GM18867 (cell line): Measurements from ENCODE around the gene CACNA1E.
"Not testable (repeated sequence)": the region's sequence is repeated elsewhere in the genome, so short reads cannot be mapped to it uniquely, and the experiment has no call there.

ENCODE experiments used
- ATAC-seq: cut with Tn5 transposase; IDR thresholded peaks from one replicate; pipeline ENCODE4 v1.9.1; 2021; ENCODE audit warnings: mild to moderate bottlenecking, moderate library complexity; ENCODE audit not compliant: unreplicated experiment

Gene CACNA1E

DNA sequence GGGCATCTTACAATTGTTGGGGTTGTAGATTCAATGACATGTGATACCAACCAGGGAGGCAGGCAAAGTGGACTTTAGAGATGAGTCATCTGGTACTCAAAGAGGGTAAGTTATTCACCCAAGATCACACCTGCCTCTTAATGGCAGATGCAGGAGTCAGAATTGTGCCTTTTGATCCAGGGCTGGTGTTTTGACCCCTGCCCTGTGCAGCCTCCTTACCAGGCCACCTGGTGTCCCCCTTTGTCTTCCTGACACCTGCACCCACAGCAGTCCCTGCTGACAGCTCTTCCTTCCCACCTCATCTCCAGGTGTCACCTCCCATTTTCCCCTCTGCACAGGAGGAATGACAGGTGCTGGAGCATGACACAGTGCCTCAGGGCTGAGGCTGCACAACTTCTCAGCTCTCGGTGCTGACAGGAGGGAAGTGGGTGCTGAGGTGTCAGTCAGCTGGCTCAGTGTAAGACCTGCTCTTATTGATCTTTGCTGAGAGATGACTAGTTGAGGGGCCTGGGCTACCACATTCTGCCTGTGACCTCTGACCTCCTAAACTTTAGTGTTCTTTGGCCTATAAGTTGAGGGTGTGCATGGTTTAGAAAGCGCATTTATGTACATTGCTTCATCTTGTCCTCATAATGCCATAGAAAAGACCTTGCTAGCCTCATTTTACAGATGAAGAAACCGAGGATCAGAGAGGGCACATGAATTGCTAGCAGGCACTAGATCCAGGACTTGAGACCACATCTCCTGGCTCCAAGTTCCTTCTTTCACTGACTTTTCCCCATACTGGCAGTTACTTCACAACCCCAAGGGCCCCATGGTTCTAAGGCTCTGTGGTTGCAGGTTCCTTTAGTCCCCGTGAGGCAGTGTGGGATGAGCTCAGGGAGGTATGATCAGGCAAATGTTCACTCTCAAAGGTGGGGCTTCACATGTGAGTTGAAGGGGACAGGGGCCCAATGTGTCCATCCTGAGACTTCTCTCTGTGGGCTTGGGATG, 31.3 kb downstream of the CACNA1E start:
- ATAC-seq: peak; percentile 92

GRCh38 chr1:181516706-181517105, 33.4 kb downstream of the CACNA1E start:
- ATAC-seq: no peak

GRCh38 chr1:181517181-181517875, 34.0 kb downstream of the CACNA1E start:
- ATAC-seq: no peak

DNA sequence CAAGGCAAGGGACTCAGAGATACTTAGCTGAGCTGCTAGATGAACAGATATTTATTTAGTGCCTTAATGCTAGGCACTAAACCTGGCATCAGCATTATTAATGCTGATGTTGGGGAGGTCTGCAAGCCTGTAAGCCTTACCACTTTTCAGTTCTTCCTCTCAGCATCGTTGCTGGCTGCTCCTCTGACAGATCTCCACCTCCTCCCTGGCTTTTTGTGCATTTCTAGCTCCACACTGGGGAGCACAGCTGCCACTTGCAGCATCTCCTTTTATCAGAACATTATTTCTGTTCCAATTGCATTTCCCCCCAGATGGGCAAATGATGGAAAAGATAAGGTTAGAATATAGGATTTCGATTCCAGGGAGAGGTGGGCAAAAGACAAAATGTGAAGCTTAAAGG, 34.8 kb downstream of the CACNA1E start:
- ATAC-seq: no peak

DNA sequence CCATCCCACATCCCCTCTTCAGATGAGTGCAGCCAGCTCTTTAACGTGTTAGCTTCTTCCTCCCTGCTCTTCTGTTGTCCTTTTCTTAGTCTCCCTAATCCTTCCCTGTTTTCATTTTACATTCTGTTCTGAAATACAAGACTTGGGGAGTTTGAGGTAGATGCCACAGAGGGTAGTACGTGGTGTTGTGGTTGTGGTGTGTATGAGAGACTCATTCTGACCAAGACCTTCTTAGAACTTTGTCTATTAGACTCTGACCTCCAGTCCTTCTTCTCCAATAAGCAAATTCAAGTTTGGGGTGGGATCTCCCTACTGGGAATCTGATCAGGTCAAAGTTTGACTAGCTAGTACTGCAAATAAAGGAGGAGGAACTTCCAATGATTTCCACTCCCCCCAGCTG, 39.5 kb downstream of the CACNA1E start:
- ATAC-seq: no peak

- ATAC-seq: no peak
Observed at GRCh38 chr1:181525104-181525721, 41.9 kb downstream of the CACNA1E start.

GRCh38 chr1:181528241-181528640, 44.9 kb downstream of the CACNA1E start:
- ATAC-seq: not testable (repeated sequence)

DNA sequence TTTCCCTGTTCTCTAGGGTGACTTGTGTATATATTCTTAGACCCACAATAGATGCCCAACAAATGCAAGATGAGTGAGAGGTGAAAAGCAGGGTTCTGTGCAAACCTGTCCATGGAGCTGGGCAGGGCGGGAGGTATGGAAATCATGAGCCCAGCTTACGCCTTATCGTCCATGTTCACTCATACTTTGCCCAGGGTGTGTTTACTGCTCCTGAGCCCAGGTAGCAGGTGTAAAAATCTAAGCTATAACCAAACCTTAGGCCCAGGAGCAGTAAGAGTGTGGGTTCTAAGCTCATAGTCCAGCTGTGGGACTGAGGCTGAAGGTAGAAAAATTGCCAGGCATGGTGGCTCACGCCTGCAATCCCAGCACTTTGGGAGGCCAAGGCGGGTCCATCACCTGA, 48.1 kb downstream of the CACNA1E start:
- no peak for ATAC-seq

GRCh38 chr1:181531951-181532600, 48.8 kb downstream of the CACNA1E start:
- no peak for ATAC-seq

DNA sequence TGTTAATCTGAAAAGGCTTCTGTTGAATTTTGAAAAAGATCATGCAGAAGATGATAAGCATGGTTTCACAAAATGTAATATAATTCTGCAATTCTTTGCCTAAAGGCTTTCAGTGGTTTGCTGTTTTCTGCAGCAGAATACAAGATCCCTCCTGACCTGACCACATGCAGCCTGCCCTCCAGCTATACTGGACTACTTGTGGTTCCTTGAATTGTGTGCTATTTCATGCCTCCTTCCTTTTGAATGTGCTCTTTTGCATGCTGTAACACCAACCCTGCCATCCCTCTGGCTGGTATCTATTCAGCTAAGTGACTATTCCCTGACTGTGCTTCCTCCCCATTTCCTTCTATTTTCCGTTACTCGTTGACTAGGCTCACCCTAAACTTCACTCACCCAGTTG, 55.5 kb downstream of the CACNA1E start:
- no peak for ATAC-seq

DNA sequence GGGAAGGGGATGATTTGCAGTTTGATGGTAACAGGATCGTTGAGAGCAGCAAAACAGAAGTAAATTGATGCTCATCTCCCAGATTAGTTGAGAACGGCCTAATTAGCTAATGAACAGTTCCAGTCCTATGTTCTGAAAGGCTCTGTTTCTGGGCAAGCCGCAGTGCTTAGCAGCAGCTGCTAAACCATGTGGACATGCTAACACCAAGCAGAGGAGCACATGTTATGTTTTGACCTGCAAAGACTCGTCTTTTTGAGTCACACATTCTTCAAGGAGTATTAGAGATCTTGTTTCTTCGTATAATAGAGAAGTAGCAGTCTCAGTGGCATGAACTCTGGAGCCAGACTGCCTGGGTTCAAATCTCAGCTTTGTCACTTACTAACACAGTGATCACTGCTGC, 58.1 kb downstream of the CACNA1E start:
- ATAC-seq: no peak

DNA sequence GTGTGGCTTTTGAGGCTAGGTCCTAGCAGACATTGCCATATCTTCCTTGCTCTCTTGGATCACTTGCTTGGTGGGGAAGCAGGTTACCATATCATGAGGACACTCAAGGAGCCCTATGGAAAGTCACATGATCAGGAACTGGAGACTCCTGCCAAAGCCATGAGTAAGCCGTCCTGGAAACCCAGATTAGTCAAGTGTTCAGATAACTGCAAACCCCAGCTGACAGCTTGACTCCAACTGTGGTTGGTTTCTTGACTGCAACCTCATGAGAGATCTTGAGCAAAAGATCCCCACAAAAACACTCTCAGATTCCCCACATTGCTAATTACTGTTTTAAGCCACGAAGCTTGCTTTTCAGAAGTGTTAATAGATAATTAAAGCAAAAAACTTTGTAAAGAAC, 58.6 kb downstream of the CACNA1E start:
- ATAC-seq: no peak

- ATAC-seq: not testable (repeated sequence)
Observed at GRCh38 chr1:181542406-181542805, 59.1 kb downstream of the CACNA1E start.

DNA sequence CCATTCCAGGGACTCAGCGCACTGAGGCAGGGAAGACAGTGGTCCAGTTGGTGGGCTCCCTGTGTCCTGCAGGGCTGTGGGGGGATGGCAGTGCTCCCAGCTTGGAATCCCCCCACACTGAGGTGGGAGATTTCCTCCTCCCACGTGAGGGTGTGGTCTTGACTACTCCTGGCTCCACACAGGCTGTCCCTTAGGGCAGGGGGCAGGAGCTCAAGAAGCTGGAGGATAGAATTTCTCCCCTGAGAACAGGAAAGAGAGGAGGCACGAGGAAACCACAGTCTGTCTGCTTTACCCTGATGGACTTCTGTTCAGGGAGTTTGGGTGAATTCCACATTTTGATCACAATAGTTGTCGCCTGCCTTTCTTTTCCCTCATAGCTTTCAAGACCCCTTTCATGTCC, 62.1 kb downstream of the CACNA1E start:
- no peak for ATAC-seq

GRCh38 chr1:181548497-181548896, 65.2 kb downstream of the CACNA1E start:
- ATAC-seq: no peak

DNA sequence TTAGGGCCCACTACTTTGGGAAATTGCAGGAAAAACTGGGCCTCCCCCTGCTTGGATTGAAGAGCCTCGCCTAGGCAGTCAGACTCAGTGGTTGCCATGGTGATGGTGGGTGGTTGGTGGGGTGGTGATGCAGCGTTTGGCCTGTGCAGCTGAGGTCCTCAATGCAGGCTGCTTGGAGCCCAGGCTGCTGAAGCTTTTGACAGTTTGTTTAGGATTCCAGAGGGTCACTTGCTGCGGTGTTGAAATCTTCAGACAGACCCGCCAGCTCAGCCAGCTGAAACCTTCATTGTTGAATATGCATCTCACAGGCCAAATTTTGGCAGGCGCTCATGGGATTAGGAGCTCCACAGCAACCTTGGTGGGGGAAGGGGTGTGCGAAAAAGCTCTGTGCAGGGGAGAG, 67.9 kb downstream of the CACNA1E start:
- ATAC-seq: no peak

GRCh38 chr1:181551754-181552153, 68.4 kb downstream of the CACNA1E start:
- ATAC-seq: no peak

GRCh38 chr1:181554465-181554864, 71.1 kb downstream of the CACNA1E start:
- ATAC-seq: no peak

- no peak for ATAC-seq
Observed at GRCh38 chr1:181556631-181557030, 73.3 kb downstream of the CACNA1E start.

DNA sequence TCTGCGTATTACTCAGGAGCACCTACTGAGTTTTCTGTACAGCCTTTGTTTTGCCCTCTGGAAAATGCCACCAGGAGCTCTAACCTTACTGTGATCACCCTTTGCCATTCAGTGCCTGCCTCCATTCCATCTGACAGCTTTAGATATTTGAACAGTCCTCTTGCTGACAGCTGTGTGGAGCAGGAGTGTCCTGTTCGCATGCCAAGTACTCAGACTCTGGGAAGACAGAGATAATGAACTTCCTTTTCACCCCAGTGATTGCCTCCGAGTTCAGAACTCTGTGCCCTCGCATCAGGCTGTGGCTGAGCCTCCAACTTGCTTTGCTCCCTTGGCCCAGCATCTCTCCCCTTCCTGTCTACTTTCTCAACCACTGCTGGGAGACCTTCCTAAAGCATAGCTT, 74.0 kb downstream of the CACNA1E start:
- ATAC-seq: no peak

GRCh38 chr1:181558416-181558815, 75.1 kb downstream of the CACNA1E start:
- ATAC-seq: no peak
